Sigmoid colon (tissue), 7 donors: Measurements from ENCODE around the gene PROSER2. TPM values are rescaled to one million over a fixed set of nuclear protein-coding genes. Genes with fewer than 3 reads are reported as not detected.

ENCODE experiments used
- DNase-seq: peaks from one replicate; pipeline ENCODE4 v3.0.0-alpha.2; 2019
- H3K27ac ChIP-seq, 4 donors: fragments of 200-600 bp; sonication (generic); one replicate each; pipeline ENCODE4 v1.5.1; 2016 to 2019; ENCODE audit warnings: mild to moderate bottlenecking in 1 of 4
- H3K27me3 ChIP-seq, 3 donors: fragments of 200-600 bp; sonication (generic); one replicate each; pipeline ENCODE4 v1.5.1; 2019; ENCODE audit warnings: mild to moderate bottlenecking in 1 of 3
- H3K36me3 ChIP-seq, 4 donors: fragments of 200-600 bp; sonication (generic); one replicate each; pipeline ENCODE4 v1.5.1; 2016 to 2019
- H3K4me1 ChIP-seq, 4 donors: fragments of 200-600 bp; sonication (generic); one replicate each; pipeline ENCODE4 v1.5.1; 2017 to 2019
- H3K4me3 ChIP-seq, 4 donors: fragments of 200-600 bp; sonication (generic); one replicate each; pipeline ENCODE4 v1.5.1; 2017 to 2019; ENCODE audit warnings: mild to moderate bottlenecking in 2 of 4, moderate library complexity in 1 of 4
- H3K9me3 ChIP-seq, 4 donors: fragments of 200-600 bp in 3 of 4; sonication (generic) in 3 of 4; one replicate each; pipeline versions ENCODE4 v1.5.1 to v1.6.1; 2013 to 2019
- CTCF ChIP-seq, 4 experiments: fragments of 450-650 bp in 3 of 4; fragments of 200-600 bp in 1 of 4; IDR thresholded peaks; one replicate each; pipeline ENCODE4 v1.5.1; 2016 to 2019; ENCODE audit warnings: antibody characterized with exemption in 4 of 4, mild to moderate bottlenecking in 3 of 4, moderate library complexity in 2 of 4
- EP300 ChIP-seq, 4 donors: sonication (generic); formaldehyde crosslinking; IDR thresholded peaks; one replicate each; pipeline ENCODE4 v1.6.1; 2017; ENCODE audit warnings: antibody characterized with exemption in 4 of 4
- POLR2A ChIP-seq, 2 donors: fragments of 450-650 bp; IDR thresholded peaks; one replicate each; pipeline ENCODE4 v1.6.1; 2016; ENCODE audit warnings: antibody characterized with exemption in 2 of 2, mild to moderate bottlenecking in 2 of 2, moderate library complexity in 2 of 2
- POLR2AphosphoS5 ChIP-seq, 4 donors: sonication (generic); formaldehyde crosslinking; IDR thresholded peaks; one replicate each; pipeline ENCODE4 v1.6.1; 2017; ENCODE audit warnings: antibody characterized with exemption in 4 of 4
- WGBS, 2 donors: extraction: QIAGEN DNeasy Blood & Tissue Kit; methylation state at CpG; one replicate each; pipeline ENCODE4 v1.1.7; 2013; 5-methylcytosine and 5-hydroxymethylcytosine counted together
- intact Hi-C: fragments of 100-400 bp; cut with DNase I; formaldehyde crosslinking; loops from one replicate; pipeline ENCODE4 v1.15.1; 2023
- polyA plus RNA-seq, 3 donors: library from polyadenylated mRNA; stranded (reverse); fragments of 200-250 nt; gene quantifications; one replicate each; pipeline ENCODE4 v1.2.3, GENCODE V29; 2013
- total RNA-seq, 4 donors: library from RNA; depleted of rRNA; stranded (reverse); fragments of >200 nt; gene quantifications; one replicate each; pipeline ENCODE4 v1.1.0, GENCODE V29; 2016
- donor health status: healthy with polysubstance abuse.
- donor health status: Bipolar disorder and iron deficiency.
- donor health status: healthy.

Gene PROSER2
- total and polyA plus RNA-seq, 7 donors, result 0.60 to 2.8 (median 1.8) TPM

- 89 to 90% methylated on average over 7 of the region's 7 CpGs for WGBS, 2 donors
- TF ChIP-seq CTCF (IDR thresholded peaks at IDR 0.05) (no peak), EP300 (IDR thresholded peaks at IDR 0.05) (no peak), POLR2AphosphoS5 (IDR thresholded peaks at IDR 0.05) (no peak), POLR2A (IDR thresholded peaks at IDR 0.05) (no peak)
- no peaks in the 10 kb centered on the region for H3K36me3 ChIP-seq
- H3K27ac ChIP-seq, result no peak overlapping the region
- no peak overlapping the region for H3K4me3 ChIP-seq
- H3K27me3 ChIP-seq, result peaks cover 0 to 5% (median 0%) of the 10 kb centered on the region in 3 donors
- intact Hi-C loops, result no loop called here
- H3K4me1 ChIP-seq, result no peaks in the 10 kb centered on the region
- no peaks in the 10 kb centered on the region for H3K9me3 ChIP-seq
- no peak for DNase-seq
Observed at GRCh38 chr10:11813177-11813576, 10.0 kb upstream of the PROSER2 start.

GRCh38 chr10:11813855-11814567 lies 9.1 kb upstream of the PROSER2 start:
- intact Hi-C loops, result no loop called here
- no peak overlapping the region for H3K4me3 ChIP-seq
- no peaks in the 10 kb centered on the region for H3K9me3 ChIP-seq
- no peaks in the 10 kb centered on the region for H3K36me3 ChIP-seq
- no peak overlapping the region for H3K27ac ChIP-seq
- WGBS, 2 donors, result 78 to 83% methylated on average over 13 of the region's 13 CpGs
- no peak for DNase-seq
- TF ChIP-seq POLR2AphosphoS5 (IDR thresholded peaks at IDR 0.05) (no peak), POLR2A (IDR thresholded peaks at IDR 0.05) (no peak), CTCF (IDR thresholded peaks at IDR 0.05) (no peak), EP300 (IDR thresholded peaks at IDR 0.05) (no peak)
- H3K27me3 ChIP-seq, result peaks cover 0 to 8% (median 0%) of the 10 kb centered on the region in 3 donors
- no peaks in the 10 kb centered on the region for H3K4me1 ChIP-seq

GRCh38 chr10:11819027-11819426 lies 4.1 kb upstream of the PROSER2 start:
- 84 to 95% methylated on average over 3 of the region's 3 CpGs for WGBS, 2 donors
- H3K4me1 ChIP-seq, result peaks cover 0 to 13% (median 11%) of the 10 kb centered on the region in 4 donors
- no peaks in the 10 kb centered on the region for H3K9me3 ChIP-seq
- intact Hi-C loops, result no loop called here
- peaks cover 6 to 42% (median 16%) of the 10 kb centered on the region in 3 donors for H3K27me3 ChIP-seq
- no peaks in the 10 kb centered on the region for H3K36me3 ChIP-seq
- no peak overlapping the region for H3K4me3 ChIP-seq
- no peak overlapping the region for H3K27ac ChIP-seq
- no peak for TF ChIP-seq CTCF (IDR thresholded peaks at IDR 0.05)
- TF ChIP-seq POLR2AphosphoS5 (IDR thresholded peaks at IDR 0.05), result no peak
- no peak for TF ChIP-seq EP300 (IDR thresholded peaks at IDR 0.05)
- no peak for TF ChIP-seq POLR2A (IDR thresholded peaks at IDR 0.05)
- no peak for DNase-seq

- TF ChIP-seq EP300 (IDR thresholded peaks at IDR 0.05) (no peak), POLR2A (IDR thresholded peaks at IDR 0.05) (no peak), POLR2AphosphoS5 (IDR thresholded peaks at IDR 0.05) (no peak), CTCF (IDR thresholded peaks at IDR 0.05) (no peak)
- DNase-seq, result no peak
- intact Hi-C loops, result no loop called here
- peaks cover 0 to 14% (median 11%) of the 10 kb centered on the region in 4 donors for H3K4me1 ChIP-seq
- H3K9me3 ChIP-seq, result no peaks in the 10 kb centered on the region
- no peaks in the 10 kb centered on the region for H3K36me3 ChIP-seq
- peaks cover 6 to 70% (median 28%) of the 10 kb centered on the region in 3 donors for H3K27me3 ChIP-seq
- H3K27ac ChIP-seq, result no peak overlapping the region
- 69 to 81% methylated on average over 5 of the region's 5 CpGs for WGBS, 2 donors
- H3K4me3 ChIP-seq, result no peak overlapping the region
Observed at GRCh38 chr10:11822026-11822756, 965 bp upstream of the PROSER2 start.
